ENCODE measurements around the gene SLC41A1. TPM values are rescaled to one million over a fixed set of nuclear protein-coding genes. Genes with fewer than 3 reads are reported as not detected.

Gene SLC41A1
- total and polyA plus RNA-seq, 2 donors (not counting 3 experiments of a cell fraction or from before 2014, with no cell fraction given): 21.7 to 22.0 TPM

- DNase-seq (ENCODE audit: low read depth, low spot score): no peak
- no peak overlapping the region for H3K9ac ChIP-seq (replicated peaks; ENCODE audit: extremely low read depth, insufficient read depth, low read length)
- peaks cover 97% of the 10 kb centered on the region for H3K79me2 ChIP-seq (ENCODE audit: control insufficient read depth, insufficient read depth, low read length)
- H3K9me1 ChIP-seq (replicated peaks; ENCODE audit: control insufficient read depth, extremely low read depth, insufficient read depth, low read length): no peaks in the 10 kb centered on the region
- ChIA-PET POLR2A (no interaction called here), CTCF (no interaction called here)
- no peak for FAIRE-seq
- peaks cover 25% of the 10 kb centered on the region for H3K4me1 ChIP-seq (ENCODE audit: control insufficient read depth, extremely low read depth, insufficient read depth, low read length)
- H2AFZ ChIP-seq (ENCODE audit: low read depth, low read length): no peak overlapping the region
- peaks cover 12% of the 10 kb centered on the region for H4K20me1 ChIP-seq (replicated peaks; ENCODE audit: control insufficient read depth, extremely low read depth, insufficient read depth, low read length)
- dilution Hi-C loops (cut with MboI; ENCODE audit: extremely low pct_ligation_motif_present, low sequenced_read_pairs) (no loop called here), intact Hi-C loops (cut with micrococcal nuclease) (no loop called here)
- no peak overlapping the region for H3K27ac ChIP-seq (ENCODE audit: insufficient read depth, low read depth, low read length)
- BruUV-seq (replicated peaks): no TSS peak
- TF ChIP-seq EZH2 (IDR thresholded peaks at IDR 0.05; ENCODE audit: borderline replicate concordance, low read depth, low read length, severe bottlenecking): no peak
- no peak for TF ChIP-seq JUN (IDR thresholded peaks at IDR 0.05; ENCODE audit: borderline replicate concordance, insufficient read depth, insufficient read length, low read depth)
- no peak for TF ChIP-seq FOS (IDR thresholded peaks at IDR 0.05; ENCODE audit: borderline replicate concordance, insufficient read depth, low read length)
- TF ChIP-seq GATA2 (IDR thresholded peaks at IDR 0.05; ENCODE audit: insufficient read depth, insufficient read length, low read depth, low read length): no peak
- no peak for TF ChIP-seq POLR2A (IDR thresholded peaks at IDR 0.05; ENCODE audit: low read depth, low read length)
- no peak for TF ChIP-seq CTCF (IDR thresholded peaks at IDR 0.05; ENCODE audit: extremely low read depth in 1 of 2, insufficient read depth in 1 of 2, low read depth in 1 of 2, low read length in 2 of 2)
- no peak for TF ChIP-seq POLR2AphosphoS5 (IDR thresholded peaks at IDR 0.05; ENCODE audit: insufficient read depth, low read depth, low read length)
- no peak for TF ChIP-seq MAX (IDR thresholded peaks at IDR 0.05; ENCODE audit: insufficient read depth, insufficient read length)
- no peak for TF ChIP-seq MYC (IDR thresholded peaks at IDR 0.05; ENCODE audit: low read depth, low read length)
- no peaks in the 10 kb centered on the region for H3K9me3 ChIP-seq (replicated peaks; ENCODE audit: control insufficient read depth, insufficient read depth, low read length)
- no peak overlapping the region for H3K4me3 ChIP-seq (replicated peaks in 1 of 3; ENCODE audit: insufficient read depth in 1 of 3, low read depth in 1 of 3, low read length in 3 of 3)
- no peak overlapping the region for H3K4me2 ChIP-seq (ENCODE audit: insufficient read depth, low read length)
- H3K36me3 ChIP-seq (ENCODE audit: control insufficient read depth in 2 of 2, extremely low read depth in 1 of 2, insufficient read depth in 2 of 2, low read length in 2 of 2): peaks cover 0 to 2% of the 10 kb centered on the region in 2 experiments
- H3K27me3 ChIP-seq (ENCODE audit: control insufficient read depth in 2 of 2, insufficient read depth in 2 of 2, low read length in 2 of 2): no peaks in the 10 kb centered on the region
Measured at GRCh38 chr1:205743977-205744376, 69.0 kb downstream of the SLC41A1 start.
